ENCODE data around the gene AMBRA1.
A peak's percentile ranks its signal among the peaks of the same experiment; 100 is the strongest.

Gene AMBRA1

DNA sequence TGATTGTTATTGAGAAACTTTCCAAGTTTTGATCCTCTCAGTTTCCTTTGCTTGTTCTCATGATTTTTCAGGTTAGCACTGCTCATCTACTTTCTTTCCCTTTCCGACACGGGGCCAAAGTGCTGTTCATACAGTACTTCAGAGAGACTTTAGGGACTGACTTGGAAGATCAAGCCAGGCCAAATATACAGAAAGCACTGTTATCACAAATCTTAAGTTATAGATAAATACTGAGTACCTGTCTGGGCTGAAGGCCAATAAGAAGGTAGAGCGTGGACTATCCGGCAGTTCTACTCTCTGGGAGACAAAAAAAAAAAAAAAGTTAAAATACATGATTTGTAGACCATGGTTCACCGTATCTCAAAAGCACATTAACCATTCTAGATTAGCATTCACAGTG lies 46.2 kb downstream of the AMBRA1 start:
- FAIRE-seq, result no peak
- DNase-seq (ENCODE audit: insufficient read length, low spot score), result no peak
- no peak for TF ChIP-seq POLR2A (IDR thresholded peaks at IDR 0.05; ENCODE audit: low read depth, low read length)

DNA sequence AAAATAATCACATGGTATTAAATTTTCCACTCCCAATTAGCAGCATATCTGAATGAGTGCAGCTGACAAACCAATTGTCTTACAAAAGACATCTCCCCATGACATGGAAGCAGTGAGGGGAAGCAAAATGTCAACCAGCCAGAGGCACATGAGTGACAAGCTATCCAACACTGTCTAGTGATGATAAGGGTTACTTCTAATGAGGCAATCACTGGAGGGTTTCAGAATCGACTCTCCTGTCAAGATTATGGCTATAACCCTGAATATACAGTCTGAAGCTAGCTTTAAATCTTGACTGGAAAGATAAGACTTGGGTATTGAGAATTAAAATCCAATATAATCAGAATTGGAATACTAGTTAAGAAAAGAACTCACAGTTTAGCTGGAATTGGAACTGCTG lies 50.3 kb downstream of the AMBRA1 start:
- TF ChIP-seq POLR2A (IDR thresholded peaks at IDR 0.05; ENCODE audit: low read depth, low read length), result no peak
- DNase-seq (ENCODE audit: insufficient read length, low spot score) (no peak), FAIRE-seq (no peak)

DNA sequence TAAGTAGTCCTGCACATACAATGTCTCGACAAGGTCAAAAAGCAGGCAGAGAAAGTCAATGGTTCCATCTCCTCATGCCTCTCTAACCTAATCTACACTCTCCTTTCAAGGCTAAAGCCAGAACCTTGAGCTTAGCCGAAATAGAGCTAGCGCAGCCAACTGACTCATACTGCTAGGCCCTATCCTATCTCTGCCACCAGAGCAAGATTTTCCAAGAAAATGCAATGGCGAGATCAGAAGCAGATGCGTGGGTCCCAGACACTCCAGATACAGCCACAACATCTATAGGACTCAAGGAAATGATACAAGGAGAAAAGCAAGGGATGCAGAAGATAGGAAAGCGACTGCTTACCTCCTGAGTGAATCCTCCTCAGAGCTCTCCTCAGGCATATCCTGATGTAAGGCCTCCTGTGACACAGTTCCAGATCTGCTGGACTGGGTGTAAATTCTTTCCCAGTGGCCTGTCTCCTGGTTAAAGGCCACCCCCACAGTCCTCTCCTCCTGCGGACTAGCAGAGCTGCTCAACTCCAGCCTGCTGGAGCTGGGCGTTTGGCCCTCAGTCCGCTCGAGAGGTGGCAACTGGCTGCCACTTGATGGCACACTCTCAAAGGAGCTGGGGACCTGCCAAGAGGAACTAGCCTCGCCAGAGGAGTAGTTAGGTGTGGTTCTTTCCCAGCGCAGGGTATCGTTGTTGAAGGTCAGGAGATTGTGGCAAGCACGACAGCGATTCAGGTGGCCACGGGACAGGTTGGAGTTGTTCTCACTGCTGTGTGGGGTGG lies 52.0 kb downstream of the AMBRA1 start:
- FAIRE-seq (no peak), DNase-seq (ENCODE audit: insufficient read length, low spot score) (no peak)
- TF ChIP-seq POLR2A (IDR thresholded peaks at IDR 0.05; ENCODE audit: low read depth, low read length), result no peak

DNA sequence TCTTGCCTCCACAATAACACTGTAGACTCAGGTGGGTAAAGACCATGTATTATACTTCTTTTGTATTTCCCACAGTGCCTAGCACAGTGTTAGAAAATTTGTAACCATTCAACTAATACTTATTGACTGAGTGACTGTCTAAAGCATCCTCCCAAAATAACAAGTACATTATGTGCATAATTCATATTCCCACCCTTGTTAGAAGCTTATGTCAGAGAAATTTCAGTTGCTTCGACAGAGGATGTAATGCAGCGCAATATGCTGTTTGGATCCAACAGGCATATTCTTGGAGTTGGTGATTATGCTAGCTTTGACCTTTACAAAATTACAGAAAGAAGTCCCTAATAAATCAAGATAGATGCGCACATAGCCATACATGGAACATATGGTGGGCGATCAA lies 53.0 kb downstream of the AMBRA1 start:
- no peak for TF ChIP-seq POLR2A (IDR thresholded peaks at IDR 0.05; ENCODE audit: low read depth, low read length)
- FAIRE-seq, result no peak
- no peak for DNase-seq (ENCODE audit: insufficient read length, low spot score)

DNA sequence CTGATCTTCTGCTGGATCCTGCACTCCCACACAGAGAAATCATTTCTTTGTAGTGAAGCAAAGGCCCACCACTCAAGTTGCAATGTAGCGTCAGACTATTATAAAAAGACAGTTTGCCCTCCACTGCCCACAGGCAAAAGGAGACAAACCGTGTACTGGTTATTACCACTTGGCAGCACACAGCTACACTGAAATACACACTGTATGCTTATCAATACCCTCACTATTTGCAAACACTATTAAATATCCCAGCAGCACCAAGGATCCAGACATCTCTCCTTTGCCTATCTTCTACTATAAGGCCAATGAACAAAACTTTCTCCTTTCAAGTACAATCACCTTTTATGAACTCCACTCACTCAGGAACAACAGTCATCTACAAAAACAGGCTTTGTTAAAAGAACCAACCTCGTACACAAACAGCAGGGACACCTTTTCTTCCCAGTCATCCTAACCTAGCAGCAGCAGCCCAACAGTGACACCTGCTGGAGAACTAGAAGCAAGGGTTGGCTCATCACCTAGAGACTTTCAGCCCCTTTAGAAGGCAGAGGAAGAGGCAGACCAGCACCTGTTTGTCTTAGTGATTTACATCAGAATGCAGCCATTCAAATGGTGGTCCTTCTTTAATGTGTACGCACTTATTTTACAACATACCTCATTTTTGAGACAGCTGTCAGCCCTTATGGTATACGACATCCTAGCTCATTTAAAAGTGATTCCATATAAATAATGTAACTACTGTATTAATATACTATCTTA lies 56.1 kb downstream of the AMBRA1 start:
- FAIRE-seq (peak; percentile 97), DNase-seq (ENCODE audit: insufficient read length, low spot score) (peak; percentile 61)
- TF ChIP-seq POLR2A (IDR thresholded peaks at IDR 0.05; ENCODE audit: low read depth, low read length), result no peak

DNA sequence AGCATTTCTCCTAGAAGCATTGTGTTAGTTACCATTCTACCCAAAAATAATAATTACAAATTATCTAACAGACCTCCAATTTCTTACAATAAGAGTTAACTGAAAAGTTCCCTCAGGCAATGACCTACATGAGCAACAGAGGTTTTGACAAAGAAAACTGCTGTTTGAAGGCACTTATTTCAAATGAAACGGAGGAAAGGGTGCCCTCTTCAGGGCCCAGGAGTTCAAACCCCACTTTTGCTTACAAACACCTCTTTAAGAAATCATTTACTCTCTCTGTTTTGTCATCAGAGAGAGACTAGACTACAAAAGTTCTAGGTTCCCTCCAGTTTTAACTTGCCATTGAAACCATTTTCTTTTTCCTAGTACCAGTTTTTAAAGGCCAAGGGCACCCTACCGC lies 56.7 kb downstream of the AMBRA1 start:
- no peak for DNase-seq (ENCODE audit: insufficient read length, low spot score)

DNA sequence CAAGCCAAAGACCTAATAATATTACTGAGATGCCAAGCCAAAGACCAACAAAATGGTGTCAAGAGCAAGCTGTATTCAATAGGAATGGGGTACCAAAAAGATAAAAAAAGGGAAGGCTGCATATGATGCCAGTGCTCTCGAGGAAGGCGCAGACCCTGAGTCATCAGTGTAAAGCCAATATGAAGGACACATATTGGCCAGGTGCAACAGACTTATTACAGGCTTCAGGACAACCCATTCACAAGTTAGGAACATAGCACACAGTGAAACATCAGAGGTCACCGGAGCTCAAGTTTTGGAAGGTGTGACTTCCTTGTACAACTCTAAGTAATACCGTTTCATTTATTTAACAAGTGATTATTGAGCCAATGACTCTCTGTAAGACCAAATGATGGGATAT lies 58.1 kb downstream of the AMBRA1 start:
- no peak for FAIRE-seq
- no peak for TF ChIP-seq POLR2A (IDR thresholded peaks at IDR 0.05; ENCODE audit: low read depth, low read length)

More for the DNA sequence above, 56.7 kb downstream of the AMBRA1 start:
- TF ChIP-seq POLR2A (IDR thresholded peaks at IDR 0.05; ENCODE audit: low read depth, low read length), result no peak
- no peak for FAIRE-seq

DNA sequence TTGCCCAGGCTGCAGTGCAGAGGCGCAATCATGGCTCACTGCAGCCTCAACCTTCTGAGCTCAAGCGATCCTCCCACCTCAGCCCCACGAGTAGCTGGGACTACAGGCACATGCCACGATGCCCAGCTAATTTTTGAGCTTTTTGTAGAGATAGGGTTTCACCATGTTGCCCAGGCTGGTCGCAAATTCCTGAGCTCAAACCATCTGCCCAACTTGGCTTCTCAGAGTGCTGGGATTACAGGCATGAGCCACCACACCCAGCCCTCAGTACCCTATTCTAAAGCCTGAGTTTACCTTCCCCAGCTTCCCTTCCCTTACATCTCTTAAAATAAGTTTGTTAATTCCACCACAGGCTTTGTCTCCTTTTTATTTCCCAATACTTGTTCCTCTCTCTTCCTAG lies 59.1 kb downstream of the AMBRA1 start:
- no peak for FAIRE-seq
- no peak for TF ChIP-seq POLR2A (IDR thresholded peaks at IDR 0.05; ENCODE audit: low read depth, low read length)
- DNase-seq (ENCODE audit: insufficient read length, low spot score), result no peak

More for the DNA sequence above, 58.1 kb downstream of the AMBRA1 start:
- DNase-seq (ENCODE audit: insufficient read length, low spot score), result no peak

DNA sequence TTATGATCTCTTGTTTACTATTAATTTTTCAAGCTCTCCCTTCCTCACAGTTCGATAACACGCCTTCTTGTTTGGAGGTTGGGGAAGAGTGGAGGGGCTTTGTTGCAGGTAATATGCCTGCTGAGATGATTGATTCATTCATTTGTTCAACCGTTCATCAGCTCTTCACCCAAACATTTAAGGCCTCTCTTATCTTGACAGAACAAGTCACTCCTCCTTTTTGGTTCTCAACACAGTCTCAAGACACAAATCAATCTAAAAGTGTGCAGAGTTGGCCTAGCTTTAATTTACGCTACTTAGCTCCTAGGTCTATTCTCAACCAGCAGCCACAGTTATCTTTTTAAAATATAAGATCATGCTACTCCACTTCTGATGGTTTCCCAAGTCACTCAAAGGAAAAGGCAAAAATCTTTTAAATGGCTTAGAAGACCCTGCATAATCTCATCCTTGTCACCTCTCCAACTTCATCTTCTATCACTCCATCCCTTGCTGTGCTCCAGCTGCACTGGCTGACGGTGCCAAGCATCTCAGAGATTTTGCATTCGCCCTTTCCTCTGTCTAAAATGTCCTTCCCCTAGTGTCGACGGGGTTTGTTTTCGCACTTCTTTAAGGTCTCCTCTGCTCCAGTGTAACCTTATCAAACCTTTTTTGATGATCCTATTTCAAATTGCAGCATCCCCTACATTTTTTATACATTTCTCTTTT lies 60.3 kb downstream of the AMBRA1 start:
- no peak for TF ChIP-seq POLR2A (IDR thresholded peaks at IDR 0.05; ENCODE audit: low read depth, low read length)
- no peak for DNase-seq (ENCODE audit: insufficient read length, low spot score)
- FAIRE-seq, result no peak

DNA sequence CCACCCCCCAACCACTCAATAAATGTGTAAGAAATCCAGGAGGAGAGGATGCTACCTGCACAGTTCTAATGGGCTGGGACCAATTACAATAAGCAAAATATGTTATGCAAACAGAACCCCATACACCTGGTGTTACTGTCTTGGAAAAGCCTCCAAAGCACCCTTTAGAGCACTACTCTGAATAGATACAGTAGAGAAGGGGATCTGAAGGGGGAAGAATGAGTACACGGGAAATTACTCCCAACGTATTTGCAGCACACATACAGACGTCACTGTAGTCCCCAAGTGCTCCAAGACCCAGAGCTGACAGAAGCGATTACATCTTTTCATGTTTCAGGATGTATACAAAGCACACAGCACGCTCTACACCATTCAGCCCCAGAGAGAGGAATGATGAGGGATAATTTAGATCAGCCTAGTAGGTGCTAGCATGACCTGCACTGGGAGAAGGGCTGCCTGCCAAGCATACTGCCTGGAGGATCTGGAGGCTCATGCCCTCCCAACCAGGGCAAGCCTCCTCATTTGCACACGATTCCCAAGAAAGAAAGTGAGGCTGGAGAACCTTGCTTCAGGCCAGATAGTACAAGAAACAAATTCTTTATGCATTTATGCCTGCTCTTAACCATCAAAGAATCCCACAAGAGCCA lies 63.8 kb downstream of the AMBRA1 start:
- DNase-seq (ENCODE audit: insufficient read length, low spot score) (no peak), FAIRE-seq (no peak)
- no peak for TF ChIP-seq POLR2A (IDR thresholded peaks at IDR 0.05; ENCODE audit: low read depth, low read length)

DNA sequence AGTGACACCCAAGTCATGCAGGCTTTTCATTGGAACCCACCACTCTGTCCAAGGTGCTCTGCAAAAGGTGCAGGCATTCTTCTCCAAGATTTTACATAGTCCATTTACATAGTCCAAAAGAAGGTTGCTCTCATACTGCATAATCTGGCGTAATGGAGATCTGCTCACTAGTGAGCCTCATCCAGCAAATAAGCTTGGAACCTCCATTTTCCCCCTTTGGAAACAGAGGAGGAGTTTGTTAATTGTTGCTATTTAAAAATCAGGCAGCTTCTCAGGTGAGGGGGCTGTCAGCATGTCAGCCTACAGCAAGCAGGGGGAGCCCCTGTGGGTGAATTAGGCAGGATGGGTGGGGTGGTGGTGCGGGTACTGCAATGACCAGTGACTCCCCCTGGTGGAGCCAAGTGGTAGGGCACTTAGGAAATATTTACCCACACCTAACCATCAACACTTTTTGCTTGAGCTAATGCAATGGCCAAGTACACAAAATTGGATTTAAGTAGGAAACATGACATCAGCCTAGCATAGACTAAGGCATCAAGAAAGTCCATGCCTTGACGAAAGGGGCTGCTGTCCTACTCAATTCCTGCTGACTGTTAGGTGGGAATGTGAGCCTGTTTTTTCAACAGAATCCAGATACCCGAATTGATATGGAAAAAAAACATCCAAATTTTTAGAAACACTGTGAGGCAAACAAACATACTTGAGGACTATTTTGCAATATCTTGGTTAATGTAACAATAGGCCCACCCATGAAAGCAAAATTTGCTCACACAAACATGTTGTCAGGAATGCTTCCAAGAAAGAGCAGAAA lies 64.5 kb downstream of the AMBRA1 start:
- DNase-seq (ENCODE audit: insufficient read length, low spot score) (peak; percentile 66), FAIRE-seq (peak; percentile 75)
- TF ChIP-seq POLR2A (IDR thresholded peaks at IDR 0.05; ENCODE audit: low read depth, low read length), result no peak

DNA sequence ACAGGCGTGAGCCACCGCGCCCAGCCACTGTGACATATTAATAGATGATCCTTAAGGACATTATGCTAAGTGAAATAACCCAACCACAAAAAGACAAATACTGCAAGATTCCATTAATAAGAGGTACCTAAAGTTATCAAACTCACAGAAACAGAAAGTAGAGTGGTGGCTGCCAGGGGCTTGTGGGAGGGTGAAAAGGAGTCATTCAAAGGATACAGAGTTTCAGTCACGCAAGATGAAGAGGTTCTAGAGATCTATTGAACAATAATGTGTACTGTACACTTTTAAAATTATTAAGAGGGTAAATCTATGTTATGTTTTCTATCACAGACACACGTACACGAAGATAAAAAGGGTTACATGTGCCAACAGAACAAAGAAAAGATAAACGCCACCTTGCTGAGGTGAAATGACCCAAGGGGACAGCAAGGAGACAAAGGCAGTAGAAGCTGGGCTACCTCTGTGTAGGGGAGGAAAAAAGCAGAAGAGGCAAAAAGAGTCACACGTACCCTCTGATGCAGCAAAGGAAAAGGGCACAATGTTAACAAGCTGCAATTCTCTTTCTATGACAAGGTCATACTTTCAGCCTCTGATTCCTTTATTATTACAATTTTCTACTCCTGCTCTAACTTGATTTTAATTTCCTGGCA lies 65.3 kb downstream of the AMBRA1 start:
- no peak for TF ChIP-seq POLR2A (IDR thresholded peaks at IDR 0.05; ENCODE audit: low read depth, low read length)
- FAIRE-seq (no peak), DNase-seq (ENCODE audit: insufficient read length, low spot score) (no peak)

All from H54 (cell line).